GM23338 (cell line): ENCODE results near the gene PERCC1. TPM values are rescaled to one million over a fixed set of nuclear protein-coding genes. Genes with fewer than 3 reads are reported as not detected.

ENCODE experiments used
- ATAC-seq: fragments of 200-7000 bp; cut with Tn5 transposase; 3 replicates; pipeline ENCODE4 v1.9.1; 2020
- DNase-seq: peaks from one replicate; pipeline ENCODE4 v3.0.0-alpha.2; 2015; ENCODE audit warnings: low spot score
- H2AFZ ChIP-seq: fragments of 200-600 bp; sonication (generic); 2 replicates; pipeline ENCODE4 v1.8.0; 2016; ENCODE audit warnings: antibody characterized with exemption, mild to moderate bottlenecking, moderate library complexity
- H3F3A ChIP-seq: fragments of 200-600 bp; sonication (generic); replicated peaks from 2 replicates; pipeline ENCODE4 v1.8.0; 2017; ENCODE audit warnings: antibody characterized with exemption, mixed run types, low read depth
- H3K27ac ChIP-seq: fragments of 200-600 bp; sonication (generic); 2 replicates; pipeline ENCODE4 v1.6.1; 2016; ENCODE audit warnings: low read depth
- H3K27me3 ChIP-seq: fragments of 200-600 bp; sonication (generic); 2 replicates; pipeline ENCODE4 v1.8.0; 2016; ENCODE audit warnings: mild to moderate bottlenecking, mixed run types, moderate library complexity; ENCODE audit not compliant: insufficient read depth
- H3K36me3 ChIP-seq: fragments of 200-600 bp; sonication (generic); 2 replicates; pipeline ENCODE4 v1.8.0; 2016; ENCODE audit warnings: mild to moderate bottlenecking; ENCODE audit not compliant: insufficient read depth
- H3K4me1 ChIP-seq: fragments of 200-600 bp; sonication (generic); 2 replicates; pipeline ENCODE4 v1.8.0; 2016; ENCODE audit warnings: mild to moderate bottlenecking, moderate library complexity; ENCODE audit not compliant: insufficient read depth
- H3K4me2 ChIP-seq: fragments of 200-600 bp; sonication (generic); 2 replicates; pipeline ENCODE4 v1.7.1; 2017; ENCODE audit warnings: mixed run types
- H3K4me3 ChIP-seq: fragments of 200-600 bp; sonication (generic); 2 replicates; pipeline ENCODE4 v1.6.1; 2016; ENCODE audit warnings: mixed run types
- H3K79me2 ChIP-seq: fragments of 200-600 bp; sonication (generic); replicated peaks from 2 replicates; pipeline ENCODE4 v1.8.0; 2017; ENCODE audit warnings: mild to moderate bottlenecking; ENCODE audit not compliant: insufficient read depth
- H3K9me2 ChIP-seq: fragments of 200-600 bp; sonication (generic); 2 replicates; pipeline ENCODE4 v1.8.0; 2017; ENCODE audit not compliant: insufficient read depth
- H4K20me1 ChIP-seq: fragments of 200-600 bp; sonication (generic); replicated peaks from 2 replicates; pipeline ENCODE4 v1.8.0; 2017; ENCODE audit warnings: mild to moderate bottlenecking; ENCODE audit not compliant: insufficient read depth
- H3K27ac Mint-ChIP-seq: 2 replicates; pipeline ENCODE4 v1.8.0; 2020; ENCODE audit warnings: inconsistent platforms, mild to moderate bottlenecking, moderate library complexity, mixed read lengths
- H3K27me3 Mint-ChIP-seq: 3 replicates; pipeline ENCODE4 v1.8.0; 2022; ENCODE audit warnings: low read depth, mild to moderate bottlenecking, moderate library complexity, mixed read lengths, inconsistent platforms; ENCODE audit not compliant: insufficient read depth, poor library complexity
- H3K36me3 Mint-ChIP-seq: 3 replicates; pipeline ENCODE4 v1.8.0; 2021; ENCODE audit warnings: low read depth, mild to moderate bottlenecking, inconsistent platforms, moderate library complexity, mixed read lengths
- H3K4me1 Mint-ChIP-seq: 3 replicates; pipeline ENCODE4 v1.8.0; 2020; ENCODE audit warnings: mild to moderate bottlenecking, inconsistent platforms, mixed read lengths
- H3K4me3 Mint-ChIP-seq: 3 replicates; pipeline ENCODE4 v1.8.0; 2021; ENCODE audit warnings: moderate library complexity, mild to moderate bottlenecking, inconsistent platforms, mixed read lengths
- H3K9me3 Mint-ChIP-seq: 3 replicates; pipeline ENCODE4 v1.8.0; 2020; ENCODE audit warnings: moderate library complexity, mild to moderate bottlenecking, inconsistent platforms, mixed read lengths
- CREB1 ChIP-seq: fragments of 250-450 bp; sonication (Bioruptor Pico); IDR thresholded peaks from 2 replicates; pipeline ENCODE4 v1.5.0; 2020; ENCODE audit warnings: low read depth, mild to moderate bottlenecking, moderate library complexity
- CTCF ChIP-seq, 2 experiments: fragments of 200-600 bp in 1 of 2; sonication (generic) in 1 of 2; conservative IDR thresholded peaks; 2 replicates each; pipeline versions ENCODE4 v1.5.1 to v1.6.1; 2016 to 2017; ENCODE audit warnings: antibody characterized with exemption in 2 of 2, low read depth in 2 of 2, mild to moderate bottlenecking in 2 of 2, moderate library complexity in 1 of 2
- EZH2 ChIP-seq: fragments of 200-600 bp; sonication (generic); IDR thresholded peaks from one replicate; pipeline ENCODE4 v1.8.0; 2017; ENCODE audit warnings: antibody characterized with exemption, mild to moderate bottlenecking, low read depth; ENCODE audit not compliant: unreplicated experiment
- EZH2phosphoT487 ChIP-seq: fragments of 200-600 bp; sonication (generic); IDR thresholded peaks from one replicate; pipeline ENCODE4 v1.8.1; 2018; ENCODE audit warnings: antibody characterized with exemption; ENCODE audit not compliant: unreplicated experiment
- JUNB ChIP-seq: IDR thresholded peaks from one replicate; pipeline ENCODE4 v1.6.1; 2016; ENCODE audit warnings: antibody characterized with exemption; ENCODE audit not compliant: unreplicated experiment
- NANOG ChIP-seq: IDR thresholded peaks from 2 replicates; pipeline ENCODE4 v1.6.1; 2016; ENCODE audit warnings: antibody characterized with exemption, borderline replicate concordance
- POLR2AphosphoS5 ChIP-seq: IDR thresholded peaks from 2 replicates; pipeline ENCODE4 v1.6.1; 2016; ENCODE audit warnings: antibody characterized with exemption, low read depth
- STAT1 ChIP-seq: IDR thresholded peaks from one replicate; pipeline ENCODE4 v1.6.1; 2016; ENCODE audit warnings: antibody characterized with exemption; ENCODE audit not compliant: unreplicated experiment
- ZNF114 ChIP-seq: fragments of 250-450 bp; sonication (Bioruptor Pico); IDR thresholded peaks from 2 replicates; pipeline ENCODE4 v1.5.0; 2020; ENCODE audit warnings: mild to moderate bottlenecking, moderate library complexity
- ZNF331 ChIP-seq: fragments of 250-450 bp; sonication (Bioruptor Pico); IDR thresholded peaks from 2 replicates; pipeline ENCODE4 v1.5.0; 2020; ENCODE audit warnings: low read depth, mild to moderate bottlenecking, moderate library complexity
- ZNF462 ChIP-seq: fragments of 250-450 bp; sonication (Bioruptor Pico); IDR thresholded peaks from 2 replicates; pipeline ENCODE4 v1.5.0; 2020; ENCODE audit warnings: mild to moderate bottlenecking, moderate library complexity
- polyA plus RNA-seq: library from polyadenylated mRNA; unstranded; fragments of >200 nt; fragmentation: Nextera tagmentation; extraction: Ambion mirVana; gene quantifications from 2 replicates; pipeline ENCODE4 v1.2.1, GENCODE V29; 2016
- total RNA-seq: library from RNA; depleted of rRNA; stranded (reverse); fragments of >200 nt; shearing (Covaris generic); gene quantifications from 2 replicates; pipeline ENCODE4 v1.2.3, GENCODE V29; 2014
- TF ChIP-seq, protein P1 (sequence below): IDR thresholded peaks from one replicate; pipeline ENCODE4 v1.6.1; 2018; ENCODE audit warnings: antibody characterized with exemption; ENCODE audit not compliant: unreplicated experiment
- TF ChIP-seq, protein P2 (sequence below): IDR thresholded peaks from 2 replicates; pipeline ENCODE4 v1.6.1; 2016; ENCODE audit warnings: antibody characterized with exemption

The PERCC1 gene
- total and polyA plus RNA-seq, 2 experiments from 2014 or later, result not detected

DNA sequence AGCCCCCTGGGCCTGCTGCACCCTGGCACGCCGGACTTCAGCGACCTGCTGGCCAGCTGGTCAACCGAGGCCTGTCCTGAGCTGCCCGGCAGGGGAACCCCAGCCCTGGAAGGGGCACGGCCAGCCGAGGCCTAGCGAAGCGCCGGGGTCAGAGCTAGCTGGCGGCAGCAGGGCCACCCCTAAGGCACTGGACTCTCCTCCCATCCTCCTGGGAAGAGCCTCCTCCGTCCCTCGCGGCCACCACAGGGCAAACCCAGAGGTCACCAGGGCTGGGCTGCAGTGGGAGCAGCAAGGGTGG, 2.3 kb downstream of the PERCC1 start:
- Histone ChIP-seq H3K79me2 (no peaks in the 10 kb centered on the region), H2AFZ (no peak overlapping the region), H3K36me3 (no peaks in the 10 kb centered on the region), H3K4me1 (no peaks in the 10 kb centered on the region), H4K20me1 (no peaks in the 10 kb centered on the region), H3K27me3 (no peaks in the 10 kb centered on the region), H3K4me2 (no peak overlapping the region), H3K27ac (no peak overlapping the region), H3F3A (no peaks in the 10 kb centered on the region), H3K9me2 (no peaks in the 10 kb centered on the region), H3K4me3 (no peak overlapping the region)
- no peaks in the 10 kb centered on the region for H3K36me3 Mint-ChIP-seq
- H3K4me3 Mint-ChIP-seq, result no peak overlapping the region
- TF ChIP-seq JUNB (no peak), ZNF331 (CRISPR knock-in tag) (no peak), CREB1 (CRISPR knock-in tag) (no peak), STAT1 (no peak), POLR2AphosphoS5 (no peak), EZH2 (no peak), NANOG (no peak), EZH2phosphoT487 (no peak), ZNF114 (CRISPR knock-in tag) (no peak), ZNF462 (CRISPR knock-in tag) (no peak), CTCF (conservative IDR thresholded peaks at IDR 0.05; ENCODE audit: low read depth in 2 of 2) (no peak)
- TF ChIP-seq, protein P1, sequence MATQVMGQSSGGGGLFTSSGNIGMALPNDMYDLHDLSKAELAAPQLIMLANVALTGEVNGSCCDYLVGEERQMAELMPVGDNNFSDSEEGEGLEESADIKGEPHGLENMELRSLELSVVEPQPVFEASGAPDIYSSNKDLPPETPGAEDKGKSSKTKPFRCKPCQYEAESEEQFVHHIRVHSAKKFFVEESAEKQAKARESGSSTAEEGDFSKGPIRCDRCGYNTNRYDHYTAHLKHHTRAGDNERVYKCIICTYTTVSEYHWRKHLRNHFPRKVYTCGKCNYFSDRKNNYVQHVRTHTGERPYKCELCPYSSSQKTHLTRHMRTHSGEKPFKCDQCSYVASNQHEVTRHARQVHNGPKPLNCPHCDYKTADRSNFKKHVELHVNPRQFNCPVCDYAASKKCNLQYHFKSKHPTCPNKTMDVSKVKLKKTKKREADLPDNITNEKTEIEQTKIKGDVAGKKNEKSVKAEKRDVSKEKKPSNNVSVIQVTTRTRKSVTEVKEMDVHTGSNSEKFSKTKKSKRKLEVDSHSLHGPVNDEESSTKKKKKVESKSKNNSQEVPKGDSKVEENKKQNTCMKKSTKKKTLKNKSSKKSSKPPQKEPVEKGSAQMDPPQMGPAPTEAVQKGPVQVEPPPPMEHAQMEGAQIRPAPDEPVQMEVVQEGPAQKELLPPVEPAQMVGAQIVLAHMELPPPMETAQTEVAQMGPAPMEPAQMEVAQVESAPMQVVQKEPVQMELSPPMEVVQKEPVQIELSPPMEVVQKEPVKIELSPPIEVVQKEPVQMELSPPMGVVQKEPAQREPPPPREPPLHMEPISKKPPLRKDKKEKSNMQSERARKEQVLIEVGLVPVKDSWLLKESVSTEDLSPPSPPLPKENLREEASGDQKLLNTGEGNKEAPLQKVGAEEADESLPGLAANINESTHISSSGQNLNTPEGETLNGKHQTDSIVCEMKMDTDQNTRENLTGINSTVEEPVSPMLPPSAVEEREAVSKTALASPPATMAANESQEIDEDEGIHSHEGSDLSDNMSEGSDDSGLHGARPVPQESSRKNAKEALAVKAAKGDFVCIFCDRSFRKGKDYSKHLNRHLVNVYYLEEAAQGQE, result no peak
- TF ChIP-seq, protein P2, sequence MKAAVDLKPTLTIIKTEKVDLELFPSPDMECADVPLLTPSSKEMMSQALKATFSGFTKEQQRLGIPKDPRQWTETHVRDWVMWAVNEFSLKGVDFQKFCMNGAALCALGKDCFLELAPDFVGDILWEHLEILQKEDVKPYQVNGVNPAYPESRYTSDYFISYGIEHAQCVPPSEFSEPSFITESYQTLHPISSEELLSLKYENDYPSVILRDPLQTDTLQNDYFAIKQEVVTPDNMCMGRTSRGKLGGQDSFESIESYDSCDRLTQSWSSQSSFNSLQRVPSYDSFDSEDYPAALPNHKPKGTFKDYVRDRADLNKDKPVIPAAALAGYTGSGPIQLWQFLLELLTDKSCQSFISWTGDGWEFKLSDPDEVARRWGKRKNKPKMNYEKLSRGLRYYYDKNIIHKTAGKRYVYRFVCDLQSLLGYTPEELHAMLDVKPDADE, result no peak
- H3K27me3 Mint-ChIP-seq, result peaks cover 10% of the 10 kb centered on the region
- ATAC-seq, result no peak
- H3K9me3 Mint-ChIP-seq, result no peaks in the 10 kb centered on the region; the same call in 2 of the 3 replicates
- H3K4me1 Mint-ChIP-seq, result no peaks in the 10 kb centered on the region
- H3K27ac Mint-ChIP-seq, result no peak overlapping the region
- DNase-seq, result no peak
